ENCODE results near the gene HTRA1. TPM values are rescaled to one million over a fixed set of nuclear protein-coding genes. Genes with fewer than 3 reads are reported as not detected.

Gene HTRA1
- total RNA-seq, 1 experiment from 2014 or later = 0.39 TPM

- Histone ChIP-seq H3K4me2 (ENCODE audit: low read length) (no peak overlapping the region), H3K9me3 (ENCODE audit: control insufficient read depth in 1 of 2, insufficient read depth in 1 of 2, low read depth in 1 of 2, low read length in 2 of 2) (no peaks in the 10 kb centered on the region), H3K27ac (ENCODE audit: low read depth, low read length) (no peak overlapping the region), H3K4me1 (ENCODE audit: control insufficient read depth in 1 of 2, insufficient read depth in 2 of 2, low read length in 2 of 2) (peaks cover 7 to 16% of the 10 kb centered on the region in 2 experiments; a peak in 3 of 4 replicates), H3K36me3 (ENCODE audit: control insufficient read depth in 1 of 2, insufficient read depth in 2 of 2, low read length in 2 of 2) (no peaks in the 10 kb centered on the region), H3K4me3 (replicated peaks in 1 of 2; ENCODE audit: low read depth in 1 of 2, low read length in 2 of 2) (no peak overlapping the region), H3K9ac (ENCODE audit: low read length) (no peak overlapping the region), H3K27me3 (ENCODE audit: insufficient read depth, low read length) (no peaks in the 10 kb centered on the region), H3K9me2 (ENCODE audit: insufficient read depth) (no peaks in the 10 kb centered on the region), H4K20me1 (ENCODE audit: insufficient read depth) (no peaks in the 10 kb centered on the region), H2AFZ (ENCODE audit: low read depth, low read length, poor library complexity, severe bottlenecking) (no peak overlapping the region), H3K79me2 (ENCODE audit: insufficient read depth, low read length) (no peaks in the 10 kb centered on the region)
- no TSS peak for BruUV-seq (replicated peaks)
- ChIA-PET POLR2A (no interaction called here), RAD21 (ENCODE audit: low non-redundant PET in 1 of 2, low total read pairs in 2 of 2, uncharacterized antibody in 2 of 2, unreplicated experiment in 2 of 2) (interaction anchor here in 1 of 2 experiments (2.1 kb wide), 1 partner anchor 147 kb away, joined by 5 read pairs; no protein-coding TSS in a partner anchor), CTCF (interaction anchor here (1.5 to 2.0 kb wide), 3 partner anchors 11 to 147 kb away, joined by 6 to 17 read pairs (median 13); no protein-coding TSS in a partner anchor)
- ATAC-seq = no peak; the same call in 1 of the 2 replicates
- no peak for DNase-seq (ENCODE audit: low read depth, low spot score)
- intact Hi-C loops (cut with micrococcal nuclease) = no loop called here
- no peak for TF ChIP-seq CBX3 (IDR thresholded peaks at IDR 0.05; ENCODE audit: low read depth)
- TF ChIP-seq YY1 (IDR thresholded peaks at IDR 0.05; ENCODE audit: extremely low read depth, insufficient replicate concordance, low read depth, low read length) = no peak
- no peak for TF ChIP-seq SIN3A (IDR thresholded peaks at IDR 0.05; ENCODE audit: low read depth)
- no peak for TF ChIP-seq EGR1 (IDR thresholded peaks at IDR 0.05; ENCODE audit: low read depth)
- no peak for TF ChIP-seq ELF1 (IDR thresholded peaks at IDR 0.05; ENCODE audit: borderline replicate concordance, low read depth)
- no peak for TF ChIP-seq CEBPB (IDR thresholded peaks at IDR 0.05; ENCODE audit: low read depth)
- no peak for TF ChIP-seq FOSL1 (IDR thresholded peaks at IDR 0.05; ENCODE audit: low read depth)
- no peak for TF ChIP-seq RAD21 (IDR thresholded peaks at IDR 0.05; ENCODE audit: low read depth)
- no peak for TF ChIP-seq ZFX (IDR thresholded peaks at IDR 0.05)
- no peak for TF ChIP-seq SP1 (IDR thresholded peaks at IDR 0.05; ENCODE audit: low read depth)
- TF ChIP-seq JUND (IDR thresholded peaks at IDR 0.05) = no peak
- no peak for TF ChIP-seq CTCF (IDR thresholded peaks at IDR 0.05 in 2 of 3, conservative IDR thresholded peaks at IDR 0.05 in 1 of 3; ENCODE audit: borderline replicate concordance in 1 of 3, insufficient read depth in 1 of 3, low read depth in 2 of 3, low read length in 2 of 3)
- no peak for TF ChIP-seq SRF (IDR thresholded peaks at IDR 0.05; ENCODE audit: low read depth)
- no peak for TF ChIP-seq ZNF274 (IDR thresholded peaks at IDR 0.05; ENCODE audit: low read depth, low read length)
These were observed 15.4 kb upstream of the HTRA1 start for GRCh38 chr10:122445904-122446303.
